Lower leg skin (tissue), 4 donors: ENCODE measurements around the gene KLK1. TPM values are rescaled to one million over a fixed set of nuclear protein-coding genes. Genes with fewer than 3 reads are reported as not detected.

Source experiments
- DNase-seq, 2 donors: peaks; one replicate each; pipeline ENCODE4 v3.0.0-alpha.2; 2019; ENCODE audit warnings: low spot score in 2 of 2
- H3K4me3 ChIP-seq: fragments of 200-600 bp; sonication (generic); 2 replicates; pipeline ENCODE4 v1.5.1; 2017; ENCODE audit warnings: mild to moderate bottlenecking, low read depth; ENCODE audit not compliant: poor library complexity, severe bottlenecking
- CTCF ChIP-seq, 3 donors: fragments of 450-650 bp; IDR thresholded peaks; one replicate each; pipeline ENCODE4 v1.5.1; 2016; ENCODE audit warnings: antibody characterized with exemption in 3 of 3, mild to moderate bottlenecking in 3 of 3, moderate library complexity in 2 of 3
- POLR2A ChIP-seq, 2 donors: fragments of 450-650 bp; IDR thresholded peaks; one replicate each; pipeline ENCODE4 v1.6.1; 2016 to 2017; ENCODE audit warnings: antibody characterized with exemption in 2 of 2, mild to moderate bottlenecking in 1 of 2, moderate library complexity in 1 of 2
- WGBS, 2 donors: methylation state at CpG; one replicate each; pipeline ENCODE4 v1.1.5; 2018; 5-methylcytosine and 5-hydroxymethylcytosine counted together
- intact Hi-C: fragments of 100-400 bp; cut with DNase I; formaldehyde crosslinking; loops from one replicate; pipeline ENCODE4 v1.15.0; 2023; ENCODE audit warnings: low total_unique reads
- total RNA-seq, 4 donors: library from RNA; depleted of rRNA; stranded (reverse); fragments of >200 nt; gene quantifications; one replicate each; pipeline ENCODE4 v1.1.0, GENCODE V29; 2016

KLK1 gene
- total RNA-seq, 4 donors from 2014 or later = 35.9 to 49.9 (median 46.6) TPM

- no peak for TF ChIP-seq POLR2A (IDR thresholded peaks at IDR 0.05)
- no peak for TF ChIP-seq CTCF (IDR thresholded peaks at IDR 0.05)
- no peak overlapping the region for H3K4me3 ChIP-seq
- DNase-seq = no peak
- intact Hi-C loops = no loop called here
- 57 to 58% methylated on average over 17 of the region's 17 CpGs for WGBS, 2 donors
Observed at GRCh38 chr19:50830266-50831025, 6.9 kb upstream of the KLK1 start.

GRCh38 chr19:50829801-50830200 is 6.2 kb upstream of the KLK1 start:
- 78 to 81% methylated on average over 5 of the region's 5 CpGs for WGBS, 2 donors
- no peak for TF ChIP-seq POLR2A (IDR thresholded peaks at IDR 0.05)
- no peak for TF ChIP-seq CTCF (IDR thresholded peaks at IDR 0.05)
- intact Hi-C loops = no loop called here
- DNase-seq = no peak
- no peak overlapping the region for H3K4me3 ChIP-seq

DNA sequence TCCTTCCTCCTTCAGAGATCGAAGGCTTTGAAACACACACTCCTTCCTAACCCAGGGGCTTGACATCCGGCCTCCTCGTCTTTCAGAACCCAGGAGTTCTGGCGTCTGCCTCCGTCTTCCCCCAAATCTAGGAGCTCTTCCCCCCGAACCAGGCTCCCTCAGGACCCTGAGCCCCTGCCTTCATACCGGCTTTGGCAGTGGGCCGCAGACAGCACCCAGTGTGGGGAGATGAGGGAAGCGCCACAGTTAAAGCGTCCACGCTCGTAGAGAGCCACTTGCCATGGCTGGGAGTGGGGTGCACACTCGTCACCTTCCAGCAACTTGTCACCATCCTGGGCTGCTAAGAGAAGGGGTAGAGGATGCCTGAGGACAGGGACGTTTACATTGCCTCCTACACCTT is 3.9 kb upstream of the KLK1 start:
- 79 to 83% methylated on average over 14 of the region's 14 CpGs for WGBS, 2 donors
- no peak for DNase-seq

DNA sequence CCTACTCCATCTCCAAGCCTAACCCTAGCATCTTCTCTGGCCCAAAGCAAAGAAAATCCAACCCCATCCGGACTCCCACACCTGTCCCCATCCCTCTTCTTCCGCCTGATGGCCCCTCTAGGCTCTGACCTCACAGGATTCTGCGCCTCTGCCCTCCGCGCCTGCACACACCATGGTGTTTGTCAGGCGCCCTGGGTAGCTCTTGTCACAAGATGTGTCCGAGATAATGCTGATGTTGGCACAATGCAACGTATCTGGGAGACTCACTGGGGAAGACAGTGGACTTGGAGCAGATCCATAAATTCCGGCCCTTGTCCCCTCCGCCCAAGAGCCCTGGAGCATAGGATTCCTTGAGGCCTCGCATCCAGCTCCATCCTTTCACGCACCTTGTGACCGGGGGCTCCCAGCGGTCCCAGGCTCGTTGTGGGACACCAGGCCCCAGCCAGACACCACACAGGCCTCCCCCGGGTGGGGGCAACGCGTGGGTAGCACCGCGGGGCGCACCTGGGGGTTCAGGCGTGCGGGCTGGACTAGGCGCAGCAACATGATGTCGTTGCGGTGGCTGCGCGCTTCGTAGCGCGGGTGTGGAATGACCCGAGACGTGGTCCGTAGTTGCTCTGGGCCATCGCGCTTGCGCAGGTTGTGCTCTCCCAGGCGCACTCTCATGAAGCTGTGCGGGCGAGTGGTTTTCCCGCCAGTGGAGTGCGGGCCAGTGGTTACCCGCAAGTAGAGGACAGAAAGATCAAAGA is 3.1 kb upstream of the KLK1 start:
- WGBS, 2 donors = 80 to 82% methylated on average over 43 of the region's 43 CpGs

More for the DNA sequence above, 3.9 kb upstream of the KLK1 start:
- TF ChIP-seq CTCF (IDR thresholded peaks at IDR 0.05) = no peak
- intact Hi-C loops = no loop called here
- H3K4me3 ChIP-seq = no peak overlapping the region

DNA sequence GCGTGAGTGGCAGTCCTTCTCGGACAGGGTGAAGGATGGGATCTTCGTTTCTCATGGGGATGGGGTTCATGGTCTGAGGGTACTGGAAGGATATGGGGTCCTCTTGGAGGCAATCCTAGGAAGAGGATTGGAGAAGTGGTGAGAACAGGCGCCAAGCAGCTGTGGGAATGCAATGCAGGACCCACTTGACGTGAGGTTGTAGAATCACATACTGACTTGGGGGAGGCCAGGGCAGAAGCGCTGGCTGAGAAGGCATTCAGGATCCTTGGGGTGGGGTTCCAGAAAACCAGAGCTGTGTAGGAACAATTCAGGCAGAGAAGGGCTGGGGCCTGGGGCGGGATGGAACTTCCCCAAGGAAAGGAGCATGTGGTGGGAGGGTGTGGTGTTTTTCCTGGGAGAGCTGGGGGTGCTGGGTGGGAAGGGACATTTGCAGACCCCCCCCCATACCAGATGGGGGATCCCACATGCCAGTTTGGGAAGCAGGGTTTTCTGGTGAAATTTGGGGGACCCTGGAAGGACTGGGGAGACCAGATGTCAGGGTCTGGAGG is 852 bp downstream of the KLK1 start:
- WGBS, 2 donors = 71 to 77% methylated on average over 7 of the region's 7 CpGs
- no peak for DNase-seq
- no peak for TF ChIP-seq CTCF (IDR thresholded peaks at IDR 0.05)
- no peak for TF ChIP-seq POLR2A (IDR thresholded peaks at IDR 0.05)
- H3K4me3 ChIP-seq = no peak overlapping the region
- intact Hi-C loops = no loop called here

More for the DNA sequence above, 3.1 kb upstream of the KLK1 start:
- intact Hi-C loops = no loop called here
- H3K4me3 ChIP-seq = no peak overlapping the region
- TF ChIP-seq POLR2A (IDR thresholded peaks at IDR 0.05) = no peak
- no peak for TF ChIP-seq CTCF (IDR thresholded peaks at IDR 0.05)
- DNase-seq = no peak
